Measurements from ENCODE around the gene SLC25A43.

The SLC25A43 gene

GRCh38 chrX:119500061-119500800, 101.1 kb downstream of the SLC25A43 start:
- no peak for DNase-seq

DNA sequence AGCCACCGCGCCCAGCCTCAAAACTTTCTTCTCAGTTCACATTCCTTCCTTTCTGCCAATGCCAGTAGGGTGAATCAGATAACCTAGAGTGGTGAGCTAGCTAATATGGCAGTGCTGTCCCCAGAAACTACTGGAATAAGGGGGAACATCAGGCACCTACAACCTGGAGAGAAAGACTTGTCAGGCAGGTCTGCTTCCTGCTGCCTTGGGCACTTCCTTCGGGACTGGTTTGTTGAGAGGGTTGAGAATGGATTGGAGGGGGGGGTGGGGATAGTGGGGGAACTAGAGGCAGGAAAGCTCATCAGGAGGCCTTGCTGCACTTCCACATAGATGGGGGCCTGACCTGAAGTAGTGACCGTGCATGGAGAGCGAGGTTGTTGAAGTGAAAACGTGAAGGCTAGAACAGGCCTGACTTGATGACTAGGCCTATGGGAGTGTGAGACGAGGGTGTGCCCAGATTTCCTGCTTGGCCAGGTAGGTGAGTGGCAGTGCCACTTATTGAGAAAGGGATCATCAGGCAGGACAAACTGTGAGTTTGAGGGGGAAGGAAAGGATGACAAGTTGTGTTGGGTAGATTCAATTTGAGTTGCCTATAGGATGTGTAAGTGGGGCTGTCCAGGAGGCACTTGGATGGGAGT, 102.5 kb downstream of the SLC25A43 start:
- no peak for DNase-seq

GRCh38 chrX:119502727-119503483, 103.8 kb downstream of the SLC25A43 start:
- DNase-seq = peak; percentile 58

GRCh38 chrX:119503484-119503861, 104.3 kb downstream of the SLC25A43 start:
- no peak for DNase-seq

Measured in CD4-positive, alpha-beta T cell treated with Interleukin-6 for 4 hours (primary cell).